GM12892 (cell line): ENCODE results near the gene ARHGEF19.

Source experiments
- POLR2A ChIP-seq: IDR thresholded peaks from 2 replicates; pipeline ENCODE4 v1.6.1; 2011; ENCODE audit warnings: low read depth, low read length, control low read depth
- POLR2AphosphoS5 ChIP-seq: IDR thresholded peaks from 2 replicates; pipeline ENCODE4 v1.6.1; 2011; ENCODE audit warnings: low read depth, low read length, control low read depth
- TAF1 ChIP-seq: IDR thresholded peaks from 2 replicates; pipeline ENCODE4 v1.6.1; 2011; ENCODE audit warnings: low read depth, mild to moderate bottlenecking, control low read depth, low read length, borderline replicate concordance

GRCh38 chr1:16151196-16151994, 61.1 kb downstream of the ARHGEF19 start:
- TF ChIP-seq POLR2A (no peak), TAF1 (no peak), POLR2AphosphoS5 (no peak)
